Jurkat, Clone E6-1 (cell line): Measurements from ENCODE around the gene KLF13. TPM values are rescaled to one million over a fixed set of nuclear protein-coding genes. Genes with fewer than 3 reads are reported as not detected.

Experiments
- DNase-seq: peaks from one replicate; pipeline ENCODE4 v3.0.0-alpha.2; 2011; ENCODE audit warnings: low read depth, low spot score
- H3K4me3 ChIP-seq: 2 replicates; pipeline ENCODE4 v1.5.1; 2011; ENCODE audit warnings: mild to moderate bottlenecking, low read length, control low read depth, moderate library complexity
- polyA plus RNA-seq: library from polyadenylated mRNA; unstranded; fragments of >200 nt; gene quantifications from one replicate; pipeline ENCODE4 v1.2.1, GENCODE V29; 2012; ENCODE audit warnings: missing spikeins; ENCODE audit not compliant: insufficient read length, insufficient read depth

The KLF13 gene
- polyA plus RNA-seq: 58.9 TPM

- peak within 1 kb of the TSS; percentile 62 for H3K4me3 ChIP-seq
- peak; percentile 95 for DNase-seq
These were observed at the start of gene KLF13 for GRCh38 chr15:31326156-31326874. Gene KLF13 (plus strand): TSS chr15:31326835. CDS start chr15:31327213, 378 bp downstream.

- H3K4me3 ChIP-seq: no peak overlapping the region
- DNase-seq: no peak
These were observed 49.1 kb upstream of the KLF13 start for GRCh38 chr15:31277335-31278060.

GRCh38 chr15:31278061-31278445 is 48.6 kb upstream of the KLF13 start:
- H3K4me3 ChIP-seq: no peak overlapping the region
- DNase-seq: no peak

- no peak overlapping the region for H3K4me3 ChIP-seq
- DNase-seq: no peak
These were observed 48.0 kb upstream of the KLF13 start for GRCh38 chr15:31278544-31279220.

- DNase-seq: no peak
- no peak overlapping the region for H3K4me3 ChIP-seq
These were observed 47.2 kb upstream of the KLF13 start for GRCh38 chr15:31279221-31280045.

- DNase-seq: no peak
- no peak overlapping the region for H3K4me3 ChIP-seq
These were observed 46.4 kb upstream of the KLF13 start for GRCh38 chr15:31280046-31280830.

- H3K4me3 ChIP-seq: no peak overlapping the region
- no peak for DNase-seq
These were observed 45.8 kb upstream of the KLF13 start for GRCh38 chr15:31280831-31281216.

- DNase-seq: no peak
These were observed 43.6 kb upstream of the KLF13 start for GRCh38 chr15:31283043-31283442.

GRCh38 chr15:31285772-31286261 is 40.8 kb upstream of the KLF13 start:
- no peak overlapping the region for H3K4me3 ChIP-seq

More at GRCh38 chr15:31283043-31283442, 43.6 kb upstream of the KLF13 start:
- H3K4me3 ChIP-seq: no peak overlapping the region

GRCh38 chr15:31291048-31291578 is 35.5 kb upstream of the KLF13 start:
- no peak overlapping the region for H3K4me3 ChIP-seq
- DNase-seq: no peak

More at GRCh38 chr15:31285772-31286261, 40.8 kb upstream of the KLF13 start:
- DNase-seq: no peak

- DNase-seq: no peak
- H3K4me3 ChIP-seq: no peak overlapping the region
These were observed 34.1 kb upstream of the KLF13 start for GRCh38 chr15:31292391-31293015.

- no peak for DNase-seq
- no peak overlapping the region for H3K4me3 ChIP-seq
These were observed 33.0 kb upstream of the KLF13 start for GRCh38 chr15:31293655-31294054.

- H3K4me3 ChIP-seq: no peak overlapping the region
- no peak for DNase-seq
These were observed 32.6 kb upstream of the KLF13 start for GRCh38 chr15:31294067-31294466.

GRCh38 chr15:31295658-31296057 is 31.0 kb upstream of the KLF13 start:
- H3K4me3 ChIP-seq: no peak overlapping the region
- DNase-seq: no peak

- DNase-seq: no peak
- no peak overlapping the region for H3K4me3 ChIP-seq
These were observed 30.4 kb upstream of the KLF13 start for GRCh38 chr15:31296219-31296645.

GRCh38 chr15:31296646-31297574 is 29.7 kb upstream of the KLF13 start:
- no peak for DNase-seq
- no peak overlapping the region for H3K4me3 ChIP-seq
